HEK293 (cell line): ENCODE results near the gene NKAPL.

Experiments used
- CTCF ChIA-PET: fragments of 350-600 bp; formaldehyde crosslinking; extraction: SDS; loops from one replicate; lab custom pipeline; 2021; ENCODE audit warnings: antibody characterized with exemption; lab: Yijun Ruan, JAX
- POLR2A ChIA-PET: fragments of 300-600 bp; formaldehyde crosslinking; extraction: SDS; loops from one replicate; lab custom pipeline; 2020; ENCODE audit warnings: antibody characterized with exemption, inconsistent platforms; lab: Yijun Ruan, JAX
- H3K27ac ChIP-seq: fragments of 200-500 bp; sonication (Bioruptor generic); 2 replicates; pipeline ENCODE4 v1.5.1; 2014; ENCODE audit warnings: low read depth, low read length, control low read depth, inconsistent platforms; ENCODE audit errors: extremely low read depth
- H3K36me3 ChIP-seq, 2 experiments: fragments of 200-500 bp in 1 of 2; sonication (Bioruptor generic) in 1 of 2; 1 replicate in 1 of 2; 2 replicates in 1 of 2; pipeline ENCODE4 v1.5.1; 2014 to 2017; ENCODE audit warnings: inconsistent platforms in 2 of 2, low read length in 2 of 2; ENCODE audit not compliant: control insufficient read depth in 2 of 2, insufficient read depth in 1 of 2
- H3K4me1 ChIP-seq: fragments of 200-500 bp; sonication (Bioruptor generic); 2 replicates; pipeline ENCODE4 v1.5.1; 2014; ENCODE audit warnings: mild to moderate bottlenecking, low read length, inconsistent platforms; ENCODE audit not compliant: control insufficient read depth, insufficient read depth
- H3K4me3 ChIP-seq: 2 replicates; pipeline ENCODE4 v1.5.1; 2011; ENCODE audit warnings: low read depth, mild to moderate bottlenecking, control low read depth, low read length, moderate library complexity
- H3K9me3 ChIP-seq: fragments of 200-500 bp; sonication (Bioruptor generic); 2 replicates; pipeline ENCODE4 v1.5.1; 2014; ENCODE audit warnings: low read depth, low read length, inconsistent platforms; ENCODE audit not compliant: control insufficient read depth, insufficient read depth
- BCL11A ChIP-seq: fragments of 450-650 bp; formaldehyde crosslinking; IDR thresholded peaks from 2 replicates; pipeline ENCODE4 v1.5.1; 2016; ENCODE audit warnings: low read depth, missing biosample characterization, missing genetic modification characterization
- GLIS1 ChIP-seq: fragments of 450-650 bp; formaldehyde crosslinking; IDR thresholded peaks from 2 replicates; pipeline ENCODE4 v1.5.1; 2016; ENCODE audit warnings: missing biosample characterization, missing genetic modification characterization
- KLF10 ChIP-seq: fragments of 450-650 bp; IDR thresholded peaks from 2 replicates; pipeline ENCODE4 v1.5.1; 2018; ENCODE audit warnings: missing biosample characterization, mild to moderate bottlenecking, missing genetic modification characterization
- KLF7 ChIP-seq: fragments of 450-650 bp; formaldehyde crosslinking; IDR thresholded peaks from 2 replicates; pipeline ENCODE4 v1.5.1; 2016; ENCODE audit warnings: missing biosample characterization, missing genetic modification characterization, borderline replicate concordance
- MZF1 ChIP-seq: fragments of 450-650 bp; formaldehyde crosslinking; IDR thresholded peaks from 2 replicates; pipeline ENCODE4 v1.5.1; 2017; ENCODE audit warnings: missing biosample characterization, missing genetic modification characterization, borderline replicate concordance
- SCRT2 ChIP-seq: fragments of 450-650 bp; formaldehyde crosslinking; IDR thresholded peaks from 2 replicates; pipeline ENCODE4 v1.5.1; 2016; ENCODE audit warnings: missing biosample characterization, missing genetic modification characterization
- SETDB1 ChIP-seq: IDR thresholded peaks from one replicate; pipeline ENCODE4 v1.6.1; 2017; ENCODE audit warnings: mild to moderate bottlenecking, low read length, moderate library complexity, mixed read lengths; ENCODE audit not compliant: insufficient read length
- ZIC2 ChIP-seq: fragments of 450-650 bp; formaldehyde crosslinking; IDR thresholded peaks from 2 replicates; pipeline ENCODE4 v1.5.1; 2016; ENCODE audit warnings: missing biosample characterization, missing genetic modification characterization
- ZNF155 ChIP-seq: fragments of 450-650 bp; formaldehyde crosslinking; IDR thresholded peaks from 2 replicates; pipeline ENCODE4 v1.5.1; 2016; ENCODE audit warnings: missing biosample characterization, missing genetic modification characterization
- ZNF274 ChIP-seq, 2 experiments: fragments of 200-500 bp in 1 of 2; fragments of 450-650 bp in 1 of 2; sonication (Bioruptor generic) in 1 of 2; formaldehyde crosslinking in 1 of 2; IDR thresholded peaks; 2 replicates each; pipeline versions ENCODE4 v1.5.1 to v1.6.1; 2014 to 2016; ENCODE audit warnings: borderline replicate concordance in 1 of 2, inconsistent platforms in 1 of 2, low read length in 1 of 2, missing biosample characterization in 1 of 2, missing genetic modification characterization in 1 of 2
- ZNF335 ChIP-seq: fragments of 450-650 bp; formaldehyde crosslinking; conservative IDR thresholded peaks from 2 replicates; pipeline ENCODE4 v1.5.1; 2016; ENCODE audit warnings: missing biosample characterization, missing genetic modification characterization
- ZNF48 ChIP-seq: fragments of 450-650 bp; formaldehyde crosslinking; IDR thresholded peaks from 2 replicates; pipeline ENCODE4 v1.5.1; 2016; ENCODE audit warnings: missing biosample characterization, missing genetic modification characterization
- ZNF501 ChIP-seq: fragments of 450-650 bp; formaldehyde crosslinking; IDR thresholded peaks from 2 replicates; pipeline ENCODE4 v1.5.1; 2016; ENCODE audit warnings: missing biosample characterization, missing genetic modification characterization
- ZNF610 ChIP-seq: fragments of 450-650 bp; formaldehyde crosslinking; IDR thresholded peaks from 2 replicates; pipeline ENCODE4 v1.5.1; 2016; ENCODE audit warnings: missing biosample characterization, missing genetic modification characterization, borderline replicate concordance
- TF ChIP-seq, protein P1 (sequence below): fragments of 450-650 bp; formaldehyde crosslinking; IDR thresholded peaks from 2 replicates; pipeline ENCODE4 v1.5.1; 2016; ENCODE audit warnings: missing biosample characterization, missing genetic modification characterization
- TF ChIP-seq, protein P2 (sequence below): fragments of 450-650 bp; formaldehyde crosslinking; IDR thresholded peaks from 2 replicates; pipeline ENCODE4 v1.5.1; 2016; ENCODE audit warnings: missing biosample characterization, missing genetic modification characterization
- TF ChIP-seq, protein P3 (sequence below): fragments of 450-650 bp; formaldehyde crosslinking; IDR thresholded peaks from 2 replicates; pipeline ENCODE4 v1.5.1; 2016; ENCODE audit warnings: missing biosample characterization, missing genetic modification characterization
- TF ChIP-seq, protein P4 (sequence below): fragments of 450-650 bp; formaldehyde crosslinking; IDR thresholded peaks from 2 replicates; pipeline ENCODE4 v1.5.1; 2016; ENCODE audit warnings: missing biosample characterization, missing genetic modification characterization, borderline replicate concordance

NKAPL gene

DNA sequence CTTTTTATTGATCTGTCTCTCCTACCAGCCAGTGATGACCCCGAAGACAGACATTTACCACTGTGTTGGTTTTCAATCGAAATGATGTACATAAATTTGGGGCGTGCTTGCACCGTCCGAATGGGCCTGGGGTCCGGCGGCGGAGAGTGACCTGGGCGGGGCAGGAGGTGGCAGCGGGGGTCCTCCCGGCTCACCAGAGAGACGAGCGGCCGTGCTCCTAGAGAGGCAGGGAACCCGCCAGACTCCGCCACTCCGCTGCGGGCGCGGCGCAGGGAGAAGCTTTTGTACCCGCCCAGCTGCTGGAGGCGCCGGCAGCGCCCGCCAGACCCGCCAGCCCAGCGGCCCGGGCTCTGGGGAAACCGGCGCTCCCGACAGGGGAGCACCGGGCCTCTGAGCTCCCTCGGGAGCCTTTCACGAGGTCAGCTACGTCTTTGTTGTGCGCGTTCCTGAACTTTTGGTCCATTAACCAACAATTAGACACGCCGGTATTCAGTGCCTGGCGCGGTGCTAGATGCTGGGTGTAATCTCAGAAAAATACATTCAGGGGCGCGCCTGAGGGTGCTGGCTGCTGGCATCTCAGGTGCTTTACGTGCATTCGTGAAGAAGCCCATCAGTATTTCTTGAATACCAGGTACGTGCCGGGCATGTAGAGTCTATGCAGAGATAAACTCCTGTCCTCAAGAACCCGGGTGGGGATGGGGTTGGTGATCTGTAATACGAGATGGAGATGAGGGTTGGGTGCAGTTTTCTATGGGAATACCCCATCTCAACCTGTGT is 22.4 kb downstream of the NKAPL start, which contains the start of gene PGBD1 (continued):
- TF ChIP-seq, protein P1, sequence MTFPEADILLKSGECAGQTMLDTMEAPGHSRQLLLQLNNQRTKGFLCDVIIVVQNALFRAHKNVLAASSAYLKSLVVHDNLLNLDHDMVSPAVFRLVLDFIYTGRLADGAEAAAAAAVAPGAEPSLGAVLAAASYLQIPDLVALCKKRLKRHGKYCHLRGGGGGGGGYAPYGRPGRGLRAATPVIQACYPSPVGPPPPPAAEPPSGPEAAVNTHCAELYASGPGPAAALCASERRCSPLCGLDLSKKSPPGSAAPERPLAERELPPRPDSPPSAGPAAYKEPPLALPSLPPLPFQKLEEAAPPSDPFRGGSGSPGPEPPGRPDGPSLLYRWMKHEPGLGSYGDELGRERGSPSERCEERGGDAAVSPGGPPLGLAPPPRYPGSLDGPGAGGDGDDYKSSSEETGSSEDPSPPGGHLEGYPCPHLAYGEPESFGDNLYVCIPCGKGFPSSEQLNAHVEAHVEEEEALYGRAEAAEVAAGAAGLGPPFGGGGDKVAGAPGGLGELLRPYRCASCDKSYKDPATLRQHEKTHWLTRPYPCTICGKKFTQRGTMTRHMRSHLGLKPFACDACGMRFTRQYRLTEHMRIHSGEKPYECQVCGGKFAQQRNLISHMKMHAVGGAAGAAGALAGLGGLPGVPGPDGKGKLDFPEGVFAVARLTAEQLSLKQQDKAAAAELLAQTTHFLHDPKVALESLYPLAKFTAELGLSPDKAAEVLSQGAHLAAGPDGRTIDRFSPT (tag by site-specific recombination): 0 out of 2 replicates have a peak, but pooled peaks have one; percentile 48
- peak; percentile 62 for TF ChIP-seq ZIC2 (tag by site-specific recombination)
- TF ChIP-seq ZNF335 (tag by site-specific recombination): peak; percentile 82
- no peak for TF ChIP-seq ZNF48 (tag by site-specific recombination)
- TF ChIP-seq ZNF274 (IDR thresholded peaks at IDR 0.05; ENCODE audit: low read length): no peak
- no peak for TF ChIP-seq ZNF274 (tag by site-specific recombination; IDR thresholded peaks at IDR 0.05; ENCODE audit: borderline replicate concordance)
- TF ChIP-seq ZNF501 (tag by site-specific recombination): peak; percentile 90
- TF ChIP-seq, protein P2, sequence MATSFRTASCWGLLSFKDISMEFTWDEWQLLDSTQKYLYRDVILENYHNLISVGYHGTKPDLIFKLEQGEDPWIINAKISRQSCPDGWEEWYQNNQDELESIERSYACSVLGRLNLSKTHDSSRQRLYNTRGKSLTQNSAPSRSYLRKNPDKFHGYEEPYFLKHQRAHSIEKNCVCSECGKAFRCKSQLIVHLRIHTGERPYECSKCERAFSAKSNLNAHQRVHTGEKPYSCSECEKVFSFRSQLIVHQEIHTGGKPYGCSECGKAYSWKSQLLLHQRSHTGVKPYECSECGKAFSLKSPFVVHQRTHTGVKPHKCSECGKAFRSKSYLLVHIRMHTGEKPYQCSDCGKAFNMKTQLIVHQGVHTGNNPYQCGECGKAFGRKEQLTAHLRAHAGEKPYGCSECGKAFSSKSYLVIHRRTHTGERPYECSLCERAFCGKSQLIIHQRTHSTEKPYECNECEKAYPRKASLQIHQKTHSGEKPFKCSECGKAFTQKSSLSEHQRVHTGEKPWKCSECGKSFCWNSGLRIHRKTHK (tag by site-specific recombination): no peak
- no peak for TF ChIP-seq BCL11A (tag by site-specific recombination)
- TF ChIP-seq KLF7 (tag by site-specific recombination): peak; percentile 74; the same call in 1 of the 2 replicates
- TF ChIP-seq, protein P3, sequence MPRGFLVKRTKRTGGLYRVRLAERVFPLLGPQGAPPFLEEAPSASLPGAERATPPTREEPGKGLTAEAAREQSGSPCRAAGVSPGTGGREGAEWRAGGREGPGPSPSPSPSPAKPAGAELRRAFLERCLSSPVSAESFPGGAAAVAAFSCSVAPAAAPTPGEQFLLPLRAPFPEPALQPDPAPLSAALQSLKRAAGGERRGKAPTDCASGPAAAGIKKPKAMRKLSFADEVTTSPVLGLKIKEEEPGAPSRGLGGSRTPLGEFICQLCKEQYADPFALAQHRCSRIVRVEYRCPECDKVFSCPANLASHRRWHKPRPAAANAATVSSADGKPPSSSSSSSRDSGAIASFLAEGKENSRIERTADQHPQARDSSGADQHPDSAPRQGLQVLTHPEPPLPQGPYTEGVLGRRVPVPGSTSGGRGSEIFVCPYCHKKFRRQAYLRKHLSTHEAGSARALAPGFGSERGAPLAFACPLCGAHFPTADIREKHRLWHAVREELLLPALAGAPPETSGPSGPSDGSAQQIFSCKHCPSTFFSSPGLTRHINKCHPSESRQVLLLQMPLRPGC (tag by site-specific recombination): peak; percentile 35; the same call in 1 of the 2 replicates

DNA sequence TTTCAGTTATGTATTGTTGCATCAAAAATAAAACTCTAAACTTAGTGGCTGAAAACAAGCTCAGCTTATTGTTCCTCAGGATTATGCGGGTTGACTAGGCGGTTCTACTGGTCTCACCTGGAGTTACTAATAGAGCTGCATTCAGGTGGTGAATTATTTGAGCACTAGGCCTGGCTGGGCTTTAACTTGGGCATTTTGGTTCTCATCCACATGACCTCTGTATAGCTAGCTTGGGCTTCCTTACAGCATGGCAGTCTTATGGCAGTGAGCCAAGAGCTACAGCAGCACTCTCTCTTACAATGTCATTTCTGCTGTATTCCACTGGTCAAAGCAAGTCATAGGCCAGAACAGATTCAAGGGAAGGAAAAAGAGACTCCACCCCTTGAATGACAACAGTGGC is 23.8 kb downstream of the NKAPL start:
- POLR2A ChIA-PET: interaction anchor here (0.5 to 1.8 kb wide), 6 partner anchors 16 to 780 kb away, joined by 3 to 6 read pairs (median 5); partner anchors contain the start of gene ZSCAN26
- H3K27ac ChIP-seq: no peak overlapping the region
- CTCF ChIA-PET: no interaction called here
- peaks cover 15 to 51% of the 10 kb centered on the region in 2 experiments for H3K36me3 ChIP-seq
- TF ChIP-seq, protein P4, sequence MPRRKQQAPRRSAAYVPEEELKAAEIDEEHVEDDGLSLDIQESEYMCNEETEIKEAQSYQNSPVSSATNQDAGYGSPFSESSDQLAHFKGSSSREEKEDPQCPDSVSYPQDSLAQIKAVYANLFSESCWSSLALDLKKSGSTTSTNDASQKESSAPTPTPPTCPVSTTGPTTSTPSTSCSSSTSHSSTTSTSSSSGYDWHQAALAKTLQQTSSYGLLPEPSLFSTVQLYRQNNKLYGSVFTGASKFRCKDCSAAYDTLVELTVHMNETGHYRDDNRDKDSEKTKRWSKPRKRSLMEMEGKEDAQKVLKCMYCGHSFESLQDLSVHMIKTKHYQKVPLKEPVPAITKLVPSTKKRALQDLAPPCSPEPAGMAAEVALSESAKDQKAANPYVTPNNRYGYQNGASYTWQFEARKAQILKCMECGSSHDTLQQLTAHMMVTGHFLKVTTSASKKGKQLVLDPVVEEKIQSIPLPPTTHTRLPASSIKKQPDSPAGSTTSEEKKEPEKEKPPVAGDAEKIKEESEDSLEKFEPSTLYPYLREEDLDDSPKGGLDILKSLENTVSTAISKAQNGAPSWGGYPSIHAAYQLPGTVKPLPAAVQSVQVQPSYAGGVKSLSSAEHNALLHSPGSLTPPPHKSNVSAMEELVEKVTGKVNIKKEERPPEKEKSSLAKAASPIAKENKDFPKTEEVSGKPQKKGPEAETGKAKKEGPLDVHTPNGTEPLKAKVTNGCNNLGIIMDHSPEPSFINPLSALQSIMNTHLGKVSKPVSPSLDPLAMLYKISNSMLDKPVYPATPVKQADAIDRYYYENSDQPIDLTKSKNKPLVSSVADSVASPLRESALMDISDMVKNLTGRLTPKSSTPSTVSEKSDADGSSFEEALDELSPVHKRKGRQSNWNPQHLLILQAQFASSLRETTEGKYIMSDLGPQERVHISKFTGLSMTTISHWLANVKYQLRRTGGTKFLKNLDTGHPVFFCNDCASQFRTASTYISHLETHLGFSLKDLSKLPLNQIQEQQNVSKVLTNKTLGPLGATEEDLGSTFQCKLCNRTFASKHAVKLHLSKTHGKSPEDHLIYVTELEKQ (tag by site-specific recombination): no peak
- peak; percentile 65 for TF ChIP-seq SETDB1
- no peak for TF ChIP-seq ZNF155 (tag by site-specific recombination)
- TF ChIP-seq MZF1 (tag by site-specific recombination): no peak
- no peak for TF ChIP-seq GLIS1
- TF ChIP-seq KLF10 (tag by site-specific recombination): no peak
- no peak for TF ChIP-seq ZNF610 (tag by site-specific recombination)
- no peak for TF ChIP-seq SCRT2 (tag by site-specific recombination)
- no peaks in the 10 kb centered on the region for H3K4me1 ChIP-seq
- no peak overlapping the region for H3K4me3 ChIP-seq
- H3K9me3 ChIP-seq: no peaks in the 10 kb centered on the region
